Right hindlimb (tissue), 1 donor: Measurements from ENCODE around the gene SMIM34.
"Not testable (repeated sequence)": the region's sequence is repeated elsewhere in the genome, so short reads cannot be mapped to it uniquely, and the experiment has no call there.

ENCODE experiments used
- DNase-seq: peaks from one replicate; pipeline ENCODE4 v3.0.0-alpha.2; 2018

The SMIM34 gene

DNA sequence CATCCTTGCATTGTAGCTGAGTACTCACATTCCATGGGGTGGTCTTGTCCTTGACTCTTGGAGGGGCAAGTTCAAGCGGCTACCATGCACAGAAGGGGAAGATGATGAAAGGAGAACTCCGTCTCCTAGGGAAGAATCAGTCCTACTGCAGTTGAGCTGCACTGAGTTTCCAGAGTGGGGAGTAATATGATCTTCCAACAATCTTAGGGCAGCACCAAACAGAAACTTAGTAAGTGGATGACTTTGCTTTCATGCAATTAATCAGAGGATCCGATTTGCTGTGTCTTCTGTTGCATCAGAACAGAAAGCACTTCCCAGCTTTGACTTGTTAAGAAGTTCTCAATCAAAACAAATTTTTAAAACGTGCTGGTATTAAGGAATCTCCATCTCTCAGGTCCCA is at the start of gene SMIM34:
Gene SMIM34, minus strand, starts transcription at position 147 of the 400 bp plus-strand sequence. Its CDS starts 112 bp downstream, at position 35.
- not testable (repeated sequence) for DNase-seq

DNA sequence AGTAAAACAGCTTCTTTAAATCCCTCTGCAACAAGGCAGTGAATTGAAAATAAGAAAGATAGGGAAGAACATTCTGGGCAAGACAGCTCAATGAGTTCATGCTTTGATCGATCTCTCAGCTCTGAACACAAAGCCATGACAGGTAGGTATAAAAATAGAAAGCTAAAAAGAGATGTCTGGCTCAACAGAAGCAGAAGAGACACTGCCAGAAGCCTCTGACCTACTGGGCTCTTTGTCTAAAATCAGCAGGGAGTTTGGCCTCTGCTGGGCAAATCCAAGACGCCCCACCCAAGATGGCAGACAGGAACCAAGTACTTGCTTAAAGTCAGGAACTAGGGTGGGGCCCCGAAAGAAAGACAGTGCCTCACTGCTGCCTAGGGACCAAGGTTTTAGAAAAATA is 43.6 kb upstream of the SMIM34 start:
- not testable (repeated sequence) for DNase-seq

DNA sequence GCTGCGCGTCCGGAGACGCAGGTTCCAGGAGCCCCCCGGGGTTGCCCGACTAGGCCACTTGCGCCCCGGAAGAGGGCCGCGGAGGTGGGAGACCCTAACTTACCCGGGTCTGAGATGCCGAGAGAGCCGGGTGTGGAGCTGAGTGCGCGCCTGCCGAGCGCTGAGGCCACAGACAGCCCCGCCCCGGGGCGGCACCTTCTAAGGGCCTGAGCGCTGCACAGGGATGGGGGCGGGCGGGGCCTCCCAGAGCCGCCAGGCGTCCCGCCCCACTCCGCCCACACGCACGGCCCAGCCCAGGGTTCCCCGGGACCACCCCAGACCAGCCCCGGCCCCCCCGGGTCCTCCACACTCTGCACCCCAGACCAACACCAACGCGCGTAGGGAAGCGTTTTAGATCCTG is 35.7 kb upstream of the SMIM34 start:
- DNase-seq: not testable (repeated sequence)

DNA sequence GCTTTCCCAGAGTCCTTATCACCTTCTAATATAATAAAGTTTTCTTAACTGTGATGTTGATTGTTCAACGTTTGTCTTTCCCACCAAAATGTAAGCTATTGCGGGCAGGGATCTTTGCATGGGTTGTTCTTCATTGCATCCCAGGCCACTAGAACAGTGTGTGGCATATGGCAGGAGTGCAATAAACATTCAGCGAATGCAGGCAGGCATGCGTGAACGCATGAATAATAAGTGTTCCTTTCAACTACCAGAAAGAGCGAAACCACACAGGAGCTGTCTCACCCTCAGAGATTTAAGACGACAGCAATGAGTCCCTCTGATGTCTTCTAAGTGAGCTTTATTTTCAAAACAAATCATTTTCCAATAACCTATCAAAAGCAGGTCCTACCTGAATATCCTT is 34.5 kb upstream of the SMIM34 start:
- DNase-seq: not testable (repeated sequence)

DNA sequence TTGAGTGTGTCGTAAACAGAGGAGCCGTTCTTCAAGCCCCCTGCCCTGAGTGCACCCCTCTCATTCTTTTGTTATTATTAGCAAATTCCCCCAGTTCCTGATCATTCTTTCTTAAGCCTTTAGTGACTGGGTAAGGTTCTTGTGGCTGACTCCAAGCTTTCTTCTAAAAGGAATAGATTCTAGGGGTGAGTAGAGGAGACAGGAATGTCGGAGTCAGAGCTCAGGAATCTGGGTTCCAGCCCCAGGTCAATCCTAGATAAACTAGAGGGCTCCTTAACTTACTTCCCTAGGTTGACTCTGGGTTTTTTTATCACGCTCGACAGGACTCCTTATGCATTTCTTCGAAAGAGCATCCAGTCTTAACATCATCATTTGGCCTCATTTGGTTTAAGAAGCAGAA is 32.4 kb upstream of the SMIM34 start:
- DNase-seq: not testable (repeated sequence)

DNA sequence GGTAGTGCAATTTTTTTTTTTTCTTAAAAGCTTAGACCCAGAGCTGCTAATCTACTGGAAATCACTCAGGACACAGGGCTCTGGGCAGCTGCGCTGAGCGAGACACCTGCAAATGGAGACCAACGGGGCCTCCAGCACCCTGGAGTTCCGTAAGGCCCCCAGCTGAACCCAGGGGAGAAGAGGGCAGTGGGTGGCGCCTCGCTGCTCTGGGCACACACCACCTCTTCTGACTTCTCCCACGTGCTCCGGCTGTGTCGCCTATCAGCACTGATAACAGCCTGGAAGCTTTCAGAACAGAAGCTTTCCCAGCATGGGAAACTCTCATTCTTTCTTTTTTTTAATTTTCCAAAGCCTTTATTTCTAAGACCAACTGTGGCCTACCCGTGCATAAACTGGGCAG is 31.9 kb upstream of the SMIM34 start:
- not testable (repeated sequence) for DNase-seq

- DNase-seq: not testable (repeated sequence)
These were observed 23.3 kb upstream of the SMIM34 start for GRCh38 chr21:34447018-34447417.

DNA sequence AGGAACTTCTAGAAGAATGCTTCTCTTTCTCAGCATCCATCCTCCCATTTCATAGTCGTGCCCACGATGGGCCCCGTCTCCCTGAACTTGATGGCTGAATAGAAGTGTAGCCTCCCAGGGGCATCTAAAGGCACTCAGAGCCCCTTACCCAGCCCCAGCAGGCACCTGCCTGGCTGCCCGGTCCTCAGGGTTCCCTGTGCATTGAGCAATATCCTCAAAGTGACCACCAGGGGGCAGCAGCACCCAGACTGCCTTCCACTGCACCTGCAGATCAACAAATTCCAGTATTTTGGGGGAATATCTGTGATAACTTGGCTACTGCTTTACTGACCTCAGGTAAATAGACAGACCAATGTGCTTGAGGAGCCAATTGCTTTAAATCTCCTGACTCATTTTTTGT is 19.7 kb upstream of the SMIM34 start:
- not testable (repeated sequence) for DNase-seq

- DNase-seq: not testable (repeated sequence)
These were observed 6.0 kb upstream of the SMIM34 start for GRCh38 chr21:34429710-34430109.

DNA sequence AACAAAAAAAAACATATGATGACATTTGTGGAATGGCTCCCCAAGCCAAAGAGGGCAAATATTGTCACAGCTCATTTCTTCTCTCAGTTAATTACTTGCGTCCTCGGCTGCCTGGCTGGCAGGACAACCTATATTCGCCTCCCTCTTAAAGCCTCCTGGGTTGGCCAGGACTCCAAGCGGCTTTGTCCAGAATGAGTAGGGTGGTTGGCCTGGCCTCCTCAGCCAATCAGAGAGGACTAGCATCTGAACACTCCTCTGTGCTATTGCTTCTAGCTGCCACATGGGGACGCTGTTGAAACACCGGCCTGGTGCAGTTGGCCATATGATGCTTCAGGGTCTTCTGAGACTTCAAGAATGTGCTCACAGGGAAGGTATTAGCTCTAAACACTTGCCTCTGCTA is 4.7 kb upstream of the SMIM34 start:
- not testable (repeated sequence) for DNase-seq

DNA sequence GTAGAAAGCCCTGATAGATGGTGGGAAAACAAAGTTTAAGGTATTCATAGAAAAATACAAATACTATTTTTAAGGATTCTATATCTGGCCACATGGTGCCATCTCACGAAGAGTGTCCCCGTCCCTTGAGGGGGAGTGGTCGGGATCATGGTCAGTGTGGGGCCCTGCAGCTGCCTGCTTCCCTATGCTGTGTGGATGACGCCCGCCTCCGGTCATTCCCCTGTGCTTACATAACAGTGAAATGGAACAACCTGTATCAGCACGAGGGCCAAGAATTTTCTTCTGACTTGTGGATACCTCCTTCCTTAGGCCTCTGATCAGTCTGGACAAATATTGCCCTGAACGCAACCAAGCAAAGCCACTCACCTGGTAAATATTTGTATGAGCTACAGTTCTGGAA is 3.6 kb upstream of the SMIM34 start:
- DNase-seq: not testable (repeated sequence)

GRCh38 chr21:34417448-34418077 is 6.2 kb downstream of the SMIM34 start:
- DNase-seq: not testable (repeated sequence)

DNA sequence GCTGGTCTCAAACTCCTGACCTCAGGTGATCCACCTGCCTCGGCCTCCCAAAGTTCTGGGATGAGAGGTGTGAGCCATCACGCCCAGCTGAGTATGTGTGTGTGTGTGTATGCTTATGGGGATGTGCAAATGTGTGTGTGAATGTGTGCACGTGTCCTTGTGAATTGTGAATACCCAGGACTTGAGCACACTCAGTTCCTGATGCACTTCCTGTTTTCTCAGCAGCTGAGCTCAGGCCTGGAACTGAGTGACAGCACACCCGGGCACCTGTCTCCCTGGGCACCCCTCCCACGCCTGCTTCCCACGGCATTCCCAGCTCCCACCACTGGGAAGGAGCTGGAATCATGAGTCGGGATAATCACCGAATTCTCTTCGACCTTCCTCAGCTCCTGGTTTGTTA is 16.5 kb downstream of the SMIM34 start:
- DNase-seq: not testable (repeated sequence)

DNA sequence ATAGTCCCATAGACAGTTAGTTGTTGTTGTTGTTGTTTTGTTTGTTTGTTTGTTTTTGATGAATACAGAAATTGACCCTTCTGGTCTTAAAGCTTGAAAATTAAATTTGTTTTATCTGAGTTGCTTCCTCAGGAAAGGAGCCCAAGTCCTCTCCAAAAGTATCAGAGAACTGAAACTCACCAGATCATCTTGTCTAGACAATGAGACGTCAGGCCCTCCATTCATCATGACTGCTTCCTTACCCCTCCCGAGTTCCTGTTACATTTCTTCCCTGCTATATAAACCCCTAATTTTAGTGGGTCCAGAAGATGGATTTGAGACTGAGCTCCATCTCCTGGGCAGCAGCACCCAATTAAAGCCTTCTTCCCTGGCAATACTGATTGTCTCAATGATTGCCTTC is 17.1 kb downstream of the SMIM34 start:
- not testable (repeated sequence) for DNase-seq

GRCh38 chr21:34406102-34406501 is 17.6 kb downstream of the SMIM34 start:
- not testable (repeated sequence) for DNase-seq

- DNase-seq: not testable (repeated sequence)
These were observed 18.1 kb downstream of the SMIM34 start for GRCh38 chr21:34405686-34406085.

DNA sequence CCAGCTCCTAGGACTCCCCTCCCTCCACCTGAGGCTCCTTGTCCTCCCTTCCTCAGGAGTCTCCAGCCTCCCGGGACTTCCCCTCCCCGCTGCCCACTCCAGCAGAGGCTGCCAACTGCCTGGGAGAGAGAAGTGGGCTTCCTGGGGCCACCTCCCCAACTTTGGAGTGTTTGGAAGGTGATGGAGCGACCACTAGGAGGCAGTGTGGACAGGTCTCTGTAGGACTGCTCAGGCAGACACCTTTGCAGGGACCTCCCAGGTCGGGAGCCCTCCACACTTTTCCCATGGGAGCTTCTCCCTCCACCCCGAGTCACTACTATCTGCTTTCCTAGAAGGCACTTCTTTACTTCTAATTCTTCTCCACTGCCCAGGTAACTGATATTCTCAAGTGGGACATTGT is 19.0 kb downstream of the SMIM34 start:
- DNase-seq: not testable (repeated sequence)

DNA sequence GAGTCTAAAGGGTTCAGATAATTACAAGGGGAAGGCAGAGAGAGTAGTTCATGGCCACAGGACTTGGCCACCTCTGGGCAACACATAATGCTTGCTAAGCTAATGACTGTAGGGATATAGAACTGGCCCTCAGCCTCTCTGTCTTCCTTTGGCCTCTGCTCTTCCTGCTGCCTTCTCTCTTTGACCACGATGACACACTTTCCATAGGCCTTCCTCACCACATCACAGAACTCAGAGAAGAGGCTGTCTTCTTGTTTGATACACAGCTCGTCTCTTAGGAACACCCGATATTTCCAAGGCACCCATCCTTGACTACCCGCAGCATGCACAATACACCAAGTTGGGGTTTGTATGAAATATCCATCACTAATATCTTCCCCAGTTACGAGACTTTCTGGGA is 23.2 kb downstream of the SMIM34 start:
- not testable (repeated sequence) for DNase-seq

DNA sequence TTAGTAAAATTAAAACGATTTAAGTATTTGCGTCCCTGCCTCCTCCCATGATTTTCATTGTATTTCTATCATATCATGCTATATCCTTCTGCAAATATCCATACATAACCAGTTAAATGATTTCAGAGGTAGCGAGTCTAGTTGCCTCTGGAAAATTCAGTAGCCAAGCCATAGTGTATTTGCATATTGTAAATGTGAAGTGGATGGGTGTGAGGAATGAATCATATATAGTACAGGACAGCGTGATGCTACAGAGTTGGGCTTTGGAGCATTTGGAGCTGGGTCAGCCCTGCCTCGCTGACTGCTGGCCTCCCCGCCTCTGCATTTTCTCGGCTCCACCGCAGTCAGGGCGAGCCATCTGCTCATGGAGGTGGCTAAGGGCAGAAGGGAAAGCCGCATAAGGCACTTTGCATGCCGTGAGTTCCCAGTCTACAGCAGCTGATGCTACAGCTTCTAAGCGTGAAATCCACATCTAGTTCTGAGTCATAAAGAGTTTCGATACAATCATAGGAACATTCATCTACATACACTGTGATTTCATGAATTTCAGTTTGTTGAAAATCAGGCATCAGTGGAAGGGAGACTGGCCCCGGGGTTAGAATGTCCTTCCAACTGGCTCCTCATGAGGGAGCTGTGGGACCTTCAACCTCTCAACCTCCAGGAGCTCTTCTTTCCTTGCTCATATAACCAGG is 39.9 kb downstream of the SMIM34 start:
- DNase-seq: not testable (repeated sequence)

DNA sequence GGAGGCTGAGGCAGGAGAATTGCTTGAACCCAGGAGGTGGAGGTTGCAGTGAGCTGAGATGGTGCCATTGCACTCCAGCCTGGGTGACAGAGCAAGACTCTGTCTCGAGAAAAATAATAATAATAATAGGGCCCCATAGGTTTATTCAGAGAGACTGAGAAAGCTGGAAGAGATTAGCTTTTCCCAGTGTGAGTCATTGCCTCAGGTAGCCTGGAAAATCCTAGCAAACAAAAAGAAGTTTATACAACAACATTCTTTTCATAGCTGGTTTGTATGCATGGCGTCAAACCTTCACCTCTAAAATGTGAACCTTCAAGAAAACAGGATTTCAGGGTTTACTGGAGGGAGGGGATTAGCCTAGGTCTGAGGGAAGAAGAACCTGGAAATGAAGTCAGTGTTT is 40.6 kb downstream of the SMIM34 start:
- DNase-seq: not testable (repeated sequence)

DNA sequence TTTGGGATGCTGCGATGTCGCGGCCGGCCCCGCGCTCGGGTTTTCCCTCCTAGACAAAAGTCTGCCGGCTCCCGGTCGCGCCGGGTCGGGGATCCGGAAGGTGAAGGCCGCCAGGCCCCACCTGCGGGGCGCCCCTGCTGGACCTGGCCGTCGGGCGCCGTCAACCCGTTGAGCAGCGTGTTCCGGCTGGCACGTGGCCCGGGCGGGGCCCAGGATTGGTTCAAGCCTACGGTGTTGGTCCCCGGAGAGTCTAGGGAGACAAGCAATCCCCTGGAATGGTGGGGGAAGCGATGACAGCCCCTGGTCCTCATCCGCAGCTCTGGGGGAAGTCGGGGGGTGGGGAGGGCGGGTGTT is 48.2 kb downstream of the SMIM34 start:
- not testable (repeated sequence) for DNase-seq

DNA sequence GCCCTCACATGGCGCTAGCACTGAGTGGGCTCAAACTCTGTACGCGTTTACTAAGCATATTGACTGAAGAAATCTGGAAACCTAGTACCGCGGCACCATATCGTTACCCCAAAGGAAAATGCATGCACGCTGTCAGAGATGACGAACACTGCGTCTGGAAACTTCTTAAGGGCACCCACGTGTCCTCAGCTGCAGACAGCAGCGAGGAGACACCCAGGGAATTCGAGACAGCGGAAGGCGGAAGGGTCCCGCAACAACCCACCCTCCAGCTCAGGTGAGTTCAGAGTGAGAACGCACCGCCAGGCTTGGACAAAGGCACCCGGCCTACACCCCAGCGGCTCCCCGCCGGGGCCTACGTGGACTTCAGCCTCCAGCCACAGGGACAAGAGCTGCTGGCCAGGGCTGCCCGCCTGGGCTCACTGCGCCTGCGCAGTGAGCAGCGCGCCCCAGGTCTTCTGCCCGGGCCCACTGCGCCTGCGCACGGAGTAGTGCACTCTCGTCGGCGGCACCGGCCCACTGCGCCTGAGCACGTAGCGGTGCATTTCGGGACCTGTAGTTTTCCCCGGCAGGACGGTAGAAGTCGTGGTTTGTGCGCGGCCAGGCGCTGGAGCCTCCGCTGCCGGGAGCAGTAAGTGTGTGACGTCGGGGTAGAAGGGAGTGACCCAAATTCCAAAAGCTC is 48.7 kb downstream of the SMIM34 start, which contains the start of gene SMIM11:
Gene SMIM11, plus strand, starts transcription at position 568 of the 679 bp plus-strand sequence. CDS start 3,998 bp downstream, outside the sequence.
- DNase-seq: not testable (repeated sequence)

GRCh38 chr21:34374462-34374861 is 49.3 kb downstream of the SMIM34 start:
- DNase-seq: not testable (repeated sequence)

GRCh38 chr21:34372321-34372720 is 51.4 kb downstream of the SMIM34 start:
- DNase-seq: no peak
